Natural killer cell (primary cell): ENCODE results near the gene CDH12. TPM values are rescaled to one million over a fixed set of nuclear protein-coding genes. Genes with fewer than 3 reads are reported as not detected.
"Not testable (repeated sequence)": the region's sequence is repeated elsewhere in the genome, so short reads cannot be mapped to it uniquely, and the experiment has no call there.

Source experiments
- ATAC-seq, 3 donors: fragments of 150-1000 bp in 2 of 3; fragments of 200-7000 bp in 1 of 3; cut with Tn5 transposase; 1 replicate in 1 of 3; 2 replicates in 2 of 3; pipeline ENCODE4 v1.10.0; 2021; ENCODE audit warnings: mild to moderate bottlenecking in 2 of 3, moderate library complexity in 2 of 3
- DNase-seq, 2 donors: peaks; one replicate each; pipeline versions ENCODE4 v3.0.0 to v3.0.0-alpha.2; 2013 to 2021; ENCODE audit warnings: mixed read lengths in 1 of 2
- H3K27ac ChIP-seq: one replicate; pipeline ENCODE4 v1.5.1; 2013; ENCODE audit warnings: mild to moderate bottlenecking, low read length
- H3K27me3 ChIP-seq: one replicate; pipeline ENCODE4 v1.6.1; 2013; ENCODE audit warnings: low read length; ENCODE audit not compliant: control insufficient read depth, insufficient read depth
- H3K36me3 ChIP-seq: one replicate; pipeline ENCODE4 v1.6.1; 2013; ENCODE audit warnings: low read length; ENCODE audit not compliant: control insufficient read depth, insufficient read depth
- H3K4me1 ChIP-seq: one replicate; pipeline ENCODE4 v1.6.1; 2013; ENCODE audit warnings: low read length; ENCODE audit not compliant: control insufficient read depth, insufficient read depth
- H3K4me3 ChIP-seq: one replicate; pipeline ENCODE4 v1.5.1; 2013; ENCODE audit warnings: low read length
- H3K9me3 ChIP-seq: one replicate; pipeline ENCODE4 v1.6.1; 2013; ENCODE audit warnings: low read length; ENCODE audit not compliant: control insufficient read depth, insufficient read depth
- H3K27ac Mint-ChIP-seq, 2 donors: one replicate each; pipeline ENCODE4 v1.8.0; 2022; ENCODE audit warnings: mild to moderate bottlenecking in 2 of 2, mixed read lengths in 2 of 2, moderate library complexity in 1 of 2
- H3K27me3 Mint-ChIP-seq, 2 donors: one replicate each; pipeline ENCODE4 v1.8.0; 2022; ENCODE audit warnings: low read depth in 2 of 2, mixed read lengths in 2 of 2
- H3K36me3 Mint-ChIP-seq: one replicate; pipeline ENCODE4 v1.8.0; 2022; ENCODE audit warnings: mixed read lengths
- H3K4me1 Mint-ChIP-seq, 2 donors: one replicate each; pipeline ENCODE4 v1.8.0; 2022; ENCODE audit warnings: mixed read lengths in 2 of 2
- H3K4me3 Mint-ChIP-seq: one replicate; pipeline ENCODE4 v1.8.0; 2022; ENCODE audit warnings: mild to moderate bottlenecking, moderate library complexity, mixed read lengths
- H3K9me3 Mint-ChIP-seq, 2 donors: one replicate each; pipeline ENCODE4 v1.8.0; 2022; ENCODE audit warnings: mixed read lengths in 2 of 2
- WGBS: methylation state at CpG from one replicate; pipeline ENCODE4 v1.1.7; 2013; ENCODE audit warnings: missing lambda C conversion rate; ENCODE audit not compliant: insufficient coverage; 5-methylcytosine and 5-hydroxymethylcytosine counted together
- intact Hi-C: fragments of 100-400 bp; cut with micrococcal nuclease; formaldehyde crosslinking; loops from one replicate; pipeline ENCODE4 v1.14.2; 2022
- total RNA-seq, 4 donors: library from RNA; stranded (reverse); fragments of 120-200 nt in 1 of 4; gene quantifications; one replicate each; pipeline versions ENCODE4 v1.2.3 to v1.2.4, GENCODE V29; 2013 to 2022
- TF ChIP-seq, protein P1 (sequence below): fragments of 200-600 bp; IDR thresholded peaks from one replicate; pipeline ENCODE4 v1.8.0; 2022; ENCODE audit warnings: antibody characterized with exemption

The CDH12 gene
- total RNA-seq, 3 donors from 2014 or later (not counting 1 experiment from before 2014, with no cell fraction given): not detected

DNA sequence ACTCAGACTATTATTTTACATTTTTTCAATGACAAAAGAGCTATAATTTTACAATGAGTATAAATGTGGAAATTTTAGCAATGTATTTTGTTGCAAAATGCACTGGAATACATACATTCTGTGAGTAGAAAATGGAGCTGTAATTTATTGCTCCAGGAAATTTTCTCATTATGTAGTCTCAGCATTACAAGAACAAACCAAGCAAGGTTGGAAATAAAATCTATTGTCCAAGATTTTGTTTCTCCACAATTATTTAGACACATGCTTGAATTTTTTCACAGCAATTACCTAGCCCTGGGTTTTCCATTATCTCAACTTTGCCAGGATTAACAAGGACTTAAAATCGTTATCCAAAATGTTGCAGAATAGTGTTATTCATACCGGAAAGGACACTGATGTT is 820.1 kb downstream of the CDH12 start:
- no peak overlapping the region for H3K4me3 Mint-ChIP-seq
- no CpG with 5 or more reads among the region's 2 CpGs for WGBS
- no peak overlapping the region for H3K27ac Mint-ChIP-seq
- DNase-seq (no peak), ATAC-seq (no peak)
- Histone ChIP-seq H3K4me3 (no peak overlapping the region), H3K27ac (no peak overlapping the region), H3K36me3 (no peaks in the 10 kb centered on the region), H3K9me3 (peaks cover 10% of the 10 kb centered on the region), H3K4me1 (no peaks in the 10 kb centered on the region), H3K27me3 (no peaks in the 10 kb centered on the region)
- H3K4me1 Mint-ChIP-seq: no peaks in the 10 kb centered on the region
- H3K9me3 Mint-ChIP-seq: peaks cover 8% of the 10 kb centered on the region in 2 donors
- peaks cover under 1% of the 10 kb centered on the region for H3K36me3 Mint-ChIP-seq
- intact Hi-C loops: no loop called here
- TF ChIP-seq, protein P1, sequence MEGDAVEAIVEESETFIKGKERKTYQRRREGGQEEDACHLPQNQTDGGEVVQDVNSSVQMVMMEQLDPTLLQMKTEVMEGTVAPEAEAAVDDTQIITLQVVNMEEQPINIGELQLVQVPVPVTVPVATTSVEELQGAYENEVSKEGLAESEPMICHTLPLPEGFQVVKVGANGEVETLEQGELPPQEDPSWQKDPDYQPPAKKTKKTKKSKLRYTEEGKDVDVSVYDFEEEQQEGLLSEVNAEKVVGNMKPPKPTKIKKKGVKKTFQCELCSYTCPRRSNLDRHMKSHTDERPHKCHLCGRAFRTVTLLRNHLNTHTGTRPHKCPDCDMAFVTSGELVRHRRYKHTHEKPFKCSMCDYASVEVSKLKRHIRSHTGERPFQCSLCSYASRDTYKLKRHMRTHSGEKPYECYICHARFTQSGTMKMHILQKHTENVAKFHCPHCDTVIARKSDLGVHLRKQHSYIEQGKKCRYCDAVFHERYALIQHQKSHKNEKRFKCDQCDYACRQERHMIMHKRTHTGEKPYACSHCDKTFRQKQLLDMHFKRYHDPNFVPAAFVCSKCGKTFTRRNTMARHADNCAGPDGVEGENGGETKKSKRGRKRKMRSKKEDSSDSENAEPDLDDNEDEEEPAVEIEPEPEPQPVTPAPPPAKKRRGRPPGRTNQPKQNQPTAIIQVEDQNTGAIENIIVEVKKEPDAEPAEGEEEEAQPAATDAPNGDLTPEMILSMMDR: no peak
- no peaks in the 10 kb centered on the region for H3K27me3 Mint-ChIP-seq

DNA sequence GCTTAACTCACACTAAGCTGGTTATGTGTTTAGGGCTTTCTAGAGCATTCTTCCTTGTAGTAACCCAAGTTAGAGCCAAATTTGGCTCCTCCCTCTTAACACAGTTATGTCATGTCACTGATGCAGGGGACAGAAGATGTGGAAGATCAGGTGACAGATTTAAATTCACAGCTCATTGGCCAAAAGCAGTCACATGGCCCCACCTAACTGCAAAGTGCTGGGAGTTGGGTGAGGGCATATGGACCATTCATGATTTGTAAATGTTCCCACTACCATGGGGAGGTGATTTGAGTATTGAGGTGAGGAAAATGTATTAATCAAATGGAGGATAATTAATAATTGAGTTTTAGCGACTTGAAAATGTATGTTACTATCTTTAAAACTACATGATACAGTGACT is 829.4 kb downstream of the CDH12 start:
- DNase-seq: no peak
- WGBS: no CpG with 5 or more reads among the region's 1 CpG
- H3K27ac Mint-ChIP-seq: no peak overlapping the region
- H3K9me3 Mint-ChIP-seq: peaks cover 16 to 19% of the 10 kb centered on the region in 2 donors
- Histone ChIP-seq H3K27me3 (no peaks in the 10 kb centered on the region), H3K9me3 (no peaks in the 10 kb centered on the region), H3K4me3 (no peak overlapping the region), H3K27ac (no peak overlapping the region), H3K36me3 (no peaks in the 10 kb centered on the region), H3K4me1 (no peaks in the 10 kb centered on the region)
- ATAC-seq: no peak
- intact Hi-C loops: no loop called here
- H3K4me3 Mint-ChIP-seq: no peak overlapping the region
- TF ChIP-seq, protein P1: no peak
- H3K27me3 Mint-ChIP-seq: no peaks in the 10 kb centered on the region
- H3K36me3 Mint-ChIP-seq: peaks cover 11% of the 10 kb centered on the region
- H3K4me1 Mint-ChIP-seq: no peaks in the 10 kb centered on the region

DNA sequence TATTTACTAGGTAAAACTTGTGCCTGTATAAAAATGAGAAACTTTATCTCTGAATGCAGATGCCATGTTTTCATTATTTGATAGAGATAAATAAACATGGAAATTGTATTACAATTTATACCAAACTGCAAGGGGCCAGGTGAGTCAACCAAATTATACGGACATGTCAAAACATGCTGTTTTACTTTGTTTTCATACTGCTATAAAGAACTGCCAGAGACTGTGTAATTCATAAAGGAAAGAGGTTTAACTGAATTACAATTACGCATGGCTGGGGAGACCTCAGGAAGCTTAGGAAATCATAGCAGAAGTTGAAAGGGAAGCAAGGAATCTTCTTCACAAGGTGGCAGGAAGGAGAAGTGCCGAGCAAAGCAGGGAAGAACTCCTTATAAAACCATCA is 840.3 kb downstream of the CDH12 start:
- intact Hi-C loops, DNase-seq, H3K9me3 Mint-ChIP-seq, H3K36me3 ChIP-seq, ATAC-seq, H3K27ac Mint-ChIP-seq, H3K4me3 ChIP-seq, H3K4me1 ChIP-seq, H3K36me3 Mint-ChIP-seq, H3K27me3 Mint-ChIP-seq, H3K27me3 ChIP-seq, H3K9me3 ChIP-seq, H3K4me3 Mint-ChIP-seq, H3K27ac ChIP-seq, H3K4me1 Mint-ChIP-seq: not testable (repeated sequence)
- 73% methylated on average over 1 of the region's 3 CpGs for WGBS

DNA sequence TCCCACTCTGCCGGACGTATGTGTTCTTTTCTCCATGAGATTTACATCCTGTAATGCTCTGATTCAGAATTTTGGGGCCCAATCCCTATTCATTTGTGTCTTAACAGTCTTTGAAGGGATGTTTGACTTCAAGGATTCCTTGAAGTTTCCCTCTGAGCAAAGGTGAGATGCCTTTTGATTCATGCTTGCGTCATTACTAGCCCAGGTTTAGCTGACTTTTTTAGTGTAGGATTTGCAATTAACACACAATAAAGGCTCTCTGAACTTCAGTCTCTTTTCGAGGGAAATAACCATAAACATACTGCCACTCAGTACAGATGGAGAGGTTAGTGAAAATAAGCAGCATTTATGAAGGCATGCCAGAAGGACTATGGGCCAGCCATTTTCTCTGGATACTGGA is 842.3 kb downstream of the CDH12 start:
- H3K4me3 ChIP-seq, H3K4me1 Mint-ChIP-seq, H3K27me3 Mint-ChIP-seq, H3K27ac Mint-ChIP-seq, H3K4me1 ChIP-seq, DNase-seq, H3K9me3 ChIP-seq, H3K36me3 Mint-ChIP-seq, H3K27ac ChIP-seq, H3K36me3 ChIP-seq, H3K9me3 Mint-ChIP-seq, intact Hi-C loops, H3K27me3 ChIP-seq, H3K4me3 Mint-ChIP-seq, ATAC-seq: not testable (repeated sequence)
- WGBS: no CpG with 5 or more reads among the region's 4 CpGs

DNA sequence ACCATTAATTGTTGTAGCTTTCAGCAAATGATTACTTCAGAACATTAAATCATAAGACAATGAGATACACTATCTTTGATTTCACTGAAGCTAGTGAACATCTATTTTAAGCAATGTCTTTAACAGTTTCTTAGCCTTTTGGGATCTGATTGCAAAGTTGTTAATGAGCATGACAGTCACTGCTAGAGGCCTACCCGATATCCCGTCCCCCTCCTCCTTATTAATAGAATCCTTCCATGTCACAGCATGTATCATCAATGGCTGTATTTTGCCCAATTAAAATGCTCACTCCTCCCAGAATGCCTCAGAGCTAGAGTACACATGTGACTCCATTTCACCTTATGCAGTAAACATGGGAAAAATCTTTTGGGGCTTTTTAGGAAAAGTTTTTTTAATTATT is 852.0 kb downstream of the CDH12 start:
- H3K9me3 ChIP-seq, H3K4me1 Mint-ChIP-seq, H3K36me3 ChIP-seq, H3K4me3 Mint-ChIP-seq, DNase-seq, H3K27ac Mint-ChIP-seq, H3K27ac ChIP-seq, H3K27me3 Mint-ChIP-seq, ATAC-seq, H3K36me3 Mint-ChIP-seq, intact Hi-C loops, H3K27me3 ChIP-seq, H3K4me1 ChIP-seq, H3K4me3 ChIP-seq: not testable (repeated sequence)
- H3K9me3 Mint-ChIP-seq: peaks cover 4 to 16% of the 10 kb centered on the region in 2 donors
- WGBS: 97% methylated on average over 2 of the region's 2 CpGs

DNA sequence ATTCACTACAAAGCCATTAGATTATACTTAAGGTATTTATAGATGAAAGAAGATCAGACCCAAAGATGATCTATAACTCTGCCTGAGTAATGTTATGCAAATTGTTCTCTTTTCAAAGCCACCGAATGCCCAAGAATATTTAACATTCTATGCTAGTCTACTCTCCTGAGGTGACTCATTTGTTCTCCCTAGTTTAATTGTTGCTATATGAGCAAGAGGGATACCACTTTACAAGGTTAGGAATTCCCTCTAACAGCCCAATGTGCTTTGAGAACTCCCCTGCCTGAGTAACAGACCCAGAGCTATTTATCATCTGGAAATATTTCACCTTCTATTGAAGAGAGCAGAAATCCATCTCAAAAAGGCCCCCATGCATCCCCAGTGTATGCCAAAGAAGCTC is 867.3 kb downstream of the CDH12 start:
- H3K4me1 ChIP-seq, H3K4me3 ChIP-seq, H3K36me3 ChIP-seq, H3K27ac ChIP-seq, H3K4me1 Mint-ChIP-seq, H3K27me3 Mint-ChIP-seq, H3K36me3 Mint-ChIP-seq, H3K27ac Mint-ChIP-seq, H3K27me3 ChIP-seq, ATAC-seq, DNase-seq, H3K9me3 ChIP-seq, intact Hi-C loops, H3K9me3 Mint-ChIP-seq, H3K4me3 Mint-ChIP-seq: not testable (repeated sequence)
- no CpG with 5 or more reads among the region's 1 CpG for WGBS

DNA sequence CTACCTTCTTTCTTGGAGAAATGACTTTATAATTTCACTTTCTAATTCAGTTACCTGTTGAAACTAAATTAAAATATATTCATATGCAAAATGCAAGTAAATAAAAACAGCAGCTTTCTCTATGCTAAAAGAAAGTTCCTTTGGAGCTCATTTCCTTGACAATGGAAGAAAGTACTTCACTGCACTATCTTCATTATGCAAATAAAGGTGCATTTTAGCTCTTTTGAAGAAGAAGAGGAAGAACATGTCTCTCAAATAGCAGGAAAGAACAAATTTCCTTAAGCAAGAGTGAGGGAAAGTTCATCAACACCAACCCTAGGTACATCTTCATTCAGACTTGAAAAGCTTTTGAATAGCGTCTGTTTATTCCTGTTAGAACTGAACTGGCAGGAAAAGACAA is 901.6 kb downstream of the CDH12 start:
- H3K36me3 Mint-ChIP-seq, H3K9me3 Mint-ChIP-seq, H3K27me3 ChIP-seq, H3K4me3 ChIP-seq, DNase-seq, H3K9me3 ChIP-seq, H3K36me3 ChIP-seq, H3K27ac Mint-ChIP-seq, H3K27ac ChIP-seq, H3K4me3 Mint-ChIP-seq, ATAC-seq, H3K4me1 ChIP-seq, H3K4me1 Mint-ChIP-seq, H3K27me3 Mint-ChIP-seq, intact Hi-C loops: not testable (repeated sequence)
- no CpG with 5 or more reads among the region's 1 CpG for WGBS
